ENCODE measurements around the gene ABCB11.
A peak's percentile ranks its signal among the peaks of the same experiment; 100 is the strongest.
"Not testable (repeated sequence)": the region's sequence is repeated elsewhere in the genome, so short reads cannot be mapped to it uniquely, and the experiment has no call there.

Gene ABCB11

GRCh38 chr2:169031202-169031601, at the start of gene ABCB11:
TSS of gene ABCB11 (minus strand) at chr2:169031324. CDS start at chr2:169018125, 13,199 bp downstream.
- DNase-seq, result no peak

GRCh38 chr2:169080250-169081069, 49.3 kb upstream of the ABCB11 start:
- DNase-seq, result peak; percentile 37

- DNase-seq, result peak; percentile 19
Observed at GRCh38 chr2:169077674-169078240, 46.6 kb upstream of the ABCB11 start.

- peak; percentile 43 for DNase-seq
Observed at GRCh38 chr2:169073963-169074751, 43.0 kb upstream of the ABCB11 start.

DNA sequence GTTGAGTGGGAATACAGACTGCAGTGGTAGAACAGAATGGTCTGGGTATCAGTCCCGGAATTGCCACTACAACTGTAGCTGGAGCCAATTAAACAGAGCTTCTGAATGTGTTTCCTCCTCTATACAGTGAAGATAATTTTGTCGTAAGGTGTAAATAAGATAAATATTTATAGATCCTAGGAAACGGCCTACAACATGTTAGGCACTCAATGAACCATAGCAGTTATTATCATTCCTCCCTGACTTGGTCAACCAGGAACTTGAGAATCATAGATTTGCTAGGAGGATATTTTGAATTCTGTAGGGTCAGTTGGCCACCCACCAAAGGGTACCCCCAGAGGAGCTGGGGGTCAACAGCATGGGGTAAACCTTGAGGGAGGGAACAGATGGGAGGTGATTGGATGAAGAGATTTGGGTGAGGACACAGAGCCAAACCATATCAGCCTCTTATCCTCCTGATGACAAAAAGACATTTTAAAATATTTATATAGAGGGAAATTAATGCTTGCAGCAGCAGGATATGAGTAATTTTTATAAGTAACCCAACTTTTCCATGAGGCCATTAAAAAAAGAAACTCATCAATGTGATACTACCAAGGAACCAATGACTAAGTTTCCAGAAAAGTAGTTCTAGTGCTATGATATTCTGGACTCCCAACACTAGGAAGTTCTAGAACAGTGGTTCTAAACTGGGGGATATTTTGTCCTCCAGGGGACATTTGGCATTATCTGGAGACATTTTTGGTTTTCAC, 42.3 kb upstream of the ABCB11 start:
- no peak for DNase-seq

GRCh38 chr2:169072163-169072925, 41.2 kb upstream of the ABCB11 start:
- DNase-seq, result peak; percentile 96

- peak; percentile 40 for DNase-seq
Observed at GRCh38 chr2:169071455-169071854, 40.3 kb upstream of the ABCB11 start.

DNA sequence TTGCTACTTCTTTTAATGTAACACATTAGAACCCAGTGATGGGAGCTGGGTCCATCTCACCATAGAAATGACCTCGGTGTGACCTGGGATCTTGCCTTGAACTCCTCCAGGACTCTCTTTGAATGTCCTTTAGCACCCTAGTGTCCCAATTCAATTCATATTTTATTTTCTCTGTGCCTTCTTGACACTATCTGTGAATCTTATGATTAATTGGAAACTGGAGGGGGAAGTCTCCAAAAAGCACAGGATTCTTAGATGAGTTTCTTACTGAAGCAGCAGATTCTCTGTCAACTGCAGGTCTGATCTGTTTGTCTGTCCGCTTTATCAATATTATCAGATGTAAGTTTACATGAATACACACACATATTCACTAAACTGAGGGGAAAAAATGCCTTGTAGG, 38.7 kb upstream of the ABCB11 start:
- DNase-seq, result no peak

GRCh38 chr2:169069341-169069740, 38.2 kb upstream of the ABCB11 start, which contains the start of gene DHRS9:
TSS of gene DHRS9 (plus strand) at chr2:169069563. CDS start at chr2:169081582, 12,019 bp downstream.
- no peak for DNase-seq

GRCh38 chr2:169066897-169067296, 35.8 kb upstream of the ABCB11 start:
- peak; percentile 58 for DNase-seq

GRCh38 chr2:169065864-169066517, 34.9 kb upstream of the ABCB11 start:
- no peak for DNase-seq

DNA sequence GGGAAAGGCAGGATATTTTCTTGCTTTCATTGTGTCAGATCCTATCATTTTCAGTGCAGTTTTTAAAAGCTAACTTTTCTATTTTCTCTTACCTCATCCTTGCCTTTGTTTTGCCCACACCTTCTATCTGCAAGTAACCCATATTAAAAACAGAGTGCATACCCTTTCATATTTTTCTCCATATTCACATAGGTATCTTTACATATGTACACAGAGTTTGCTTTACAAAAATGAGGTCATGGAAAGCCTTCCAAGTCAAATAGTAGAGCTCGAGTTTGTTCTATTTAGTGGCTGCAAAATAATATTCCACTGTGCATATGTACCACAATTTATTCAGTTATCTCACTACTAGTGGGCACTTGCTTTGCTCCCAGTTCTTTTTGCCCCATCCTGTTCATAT, 34.3 kb upstream of the ABCB11 start:
- no peak for DNase-seq

DNA sequence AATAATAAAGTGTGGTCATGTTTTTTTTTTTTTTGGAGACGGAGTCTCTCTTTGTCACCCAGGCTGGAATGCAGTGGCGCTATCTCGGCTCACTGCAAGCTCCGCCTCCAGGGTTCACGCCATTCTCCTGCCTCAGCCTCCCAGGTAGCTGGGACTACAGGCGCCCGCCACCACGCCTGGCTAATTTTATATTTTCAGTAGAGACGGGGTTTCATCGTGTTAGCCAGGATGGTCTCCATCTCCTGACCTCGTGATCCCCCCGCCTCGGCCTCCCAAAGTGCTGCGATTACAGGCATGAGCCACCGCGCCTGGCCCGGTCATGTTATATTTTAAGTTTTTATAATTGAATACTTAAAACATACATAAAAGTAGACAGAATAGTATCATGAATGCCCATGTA, 33.1 kb upstream of the ABCB11 start:
- not testable (repeated sequence) for DNase-seq

GRCh38 chr2:169054575-169054974, 23.5 kb upstream of the ABCB11 start:
- DNase-seq, result not testable (repeated sequence)

DNA sequence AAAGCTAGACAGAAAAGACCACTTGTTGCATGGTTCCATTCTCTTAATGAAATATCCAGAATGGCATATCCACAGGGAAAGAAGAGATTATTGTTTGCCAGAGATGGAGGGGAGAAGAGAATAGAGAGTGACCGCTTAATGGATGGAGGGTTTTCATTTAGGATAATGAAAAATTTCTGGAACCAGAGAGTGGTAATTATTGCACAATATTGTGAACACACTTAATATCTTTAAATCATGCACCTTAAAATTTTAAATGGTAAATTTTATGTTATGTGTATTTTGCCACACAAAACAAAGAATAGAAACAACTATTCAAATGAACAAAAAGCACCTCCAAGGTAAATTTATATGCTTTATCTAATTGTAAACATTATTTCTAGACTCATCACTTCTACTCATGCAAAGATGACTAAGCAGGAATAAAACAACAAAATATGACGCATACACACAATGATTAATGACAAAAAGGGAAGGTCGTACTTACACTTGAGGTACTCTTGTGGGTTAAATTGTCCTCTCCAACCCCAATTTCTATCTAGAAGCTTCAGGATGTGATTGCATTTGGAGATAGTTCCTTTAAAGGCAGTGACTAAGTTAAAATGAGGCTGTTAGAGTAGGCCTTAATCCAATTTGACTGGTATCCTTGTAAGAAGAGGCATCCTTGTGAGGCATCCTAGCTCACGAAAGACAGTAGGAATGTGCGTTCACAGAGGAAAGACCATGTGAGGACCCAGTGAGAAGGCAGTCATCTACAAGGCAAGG, 19.5 kb upstream of the ABCB11 start:
- peak; percentile 75 for DNase-seq

DNA sequence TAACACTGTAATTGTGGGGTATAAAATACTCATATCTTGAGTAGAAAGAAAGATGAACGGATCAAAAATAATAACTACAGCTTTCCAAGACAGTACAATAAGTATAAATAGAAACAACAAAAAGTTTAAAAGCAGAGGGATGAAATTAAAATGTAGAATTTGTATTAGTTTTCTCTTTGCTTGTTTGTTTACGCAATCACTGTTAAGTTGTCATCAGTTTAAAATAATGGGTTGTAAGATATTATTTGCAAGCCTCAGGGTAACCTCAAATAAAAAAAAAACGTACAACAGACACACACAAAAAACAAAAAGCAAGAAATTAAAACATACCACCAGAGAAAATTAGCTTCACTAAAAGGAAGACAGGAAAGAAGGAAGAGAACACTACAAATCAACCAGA, 18.0 kb upstream of the ABCB11 start:
- DNase-seq, result no peak

GRCh38 chr2:169047256-169048250, 16.4 kb upstream of the ABCB11 start:
- no peak for DNase-seq

DNA sequence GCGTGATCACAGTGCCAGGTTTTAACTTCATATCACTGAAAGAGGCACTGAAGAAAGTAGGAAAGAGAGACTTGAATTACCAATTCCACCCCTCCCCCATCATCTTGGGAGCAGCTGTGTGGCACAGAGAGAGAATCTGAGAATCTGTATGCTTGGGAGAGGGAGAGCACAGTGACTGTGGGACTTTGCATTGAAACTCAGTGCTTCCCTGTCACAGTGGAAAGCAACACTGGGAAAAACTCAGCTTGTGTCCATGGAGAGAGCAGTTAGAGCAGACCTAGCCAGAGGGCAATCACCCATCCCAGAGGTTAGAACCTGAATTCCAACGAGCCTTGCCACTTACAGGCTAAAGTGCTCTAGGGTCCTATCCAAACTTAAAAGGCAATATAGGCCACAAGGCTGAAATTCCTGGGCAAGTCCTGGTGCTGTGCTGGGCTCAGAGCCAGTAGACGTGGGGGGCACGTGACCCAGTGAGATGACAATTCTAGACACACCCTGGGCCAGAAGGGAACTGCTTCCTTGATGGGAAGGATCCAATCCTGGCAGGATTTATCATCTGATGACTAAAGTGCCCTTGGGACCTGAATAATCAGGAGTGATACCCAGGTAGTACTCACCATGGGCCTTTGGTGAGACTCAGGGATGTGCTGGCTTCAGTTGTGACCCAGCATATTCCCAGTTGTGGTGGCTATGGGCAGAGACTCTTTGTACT, 15.5 kb upstream of the ABCB11 start:
- DNase-seq, result no peak

- DNase-seq, result peak; percentile 24
Observed at GRCh38 chr2:169042856-169043255, 11.7 kb upstream of the ABCB11 start.
